Kidney epithelial cell (primary cell): ENCODE measurements around the gene BSX. TPM values are rescaled to one million over a fixed set of nuclear protein-coding genes. Genes with fewer than 3 reads are reported as not detected.

ENCODE experiments used
- DNase-seq: peaks from one replicate; pipeline ENCODE4 v3.0.0-alpha.2; 2010; ENCODE audit warnings: low read depth
- H3K27me3 ChIP-seq: 2 replicates; pipeline ENCODE4 v1.6.0; 2011; ENCODE audit warnings: low read length; ENCODE audit not compliant: control insufficient read depth, insufficient read depth
- H3K36me3 ChIP-seq: 2 replicates; pipeline ENCODE4 v1.5.1; 2011; ENCODE audit warnings: low read length; ENCODE audit not compliant: control insufficient read depth, insufficient read depth
- H3K4me3 ChIP-seq: 2 replicates; pipeline ENCODE4 v1.5.1; 2011; ENCODE audit warnings: low read depth, mild to moderate bottlenecking, control low read depth, low read length
- CTCF ChIP-seq: IDR thresholded peaks from 2 replicates; pipeline ENCODE4 v1.5.1; 2011; ENCODE audit warnings: mild to moderate bottlenecking, moderate library complexity, low read length, control low read depth, inconsistent platforms; ENCODE audit not compliant: insufficient read depth, poor library complexity, severe bottlenecking
- total RNA-seq: library from RNA; depleted of rRNA; stranded (reverse); fragments of >200 nt; gene quantifications from 2 replicates; pipeline ENCODE4 v1.2.3, GENCODE V29; 2015

The BSX gene
- total RNA-seq, 1 donor from 2014 or later = not detected

DNA sequence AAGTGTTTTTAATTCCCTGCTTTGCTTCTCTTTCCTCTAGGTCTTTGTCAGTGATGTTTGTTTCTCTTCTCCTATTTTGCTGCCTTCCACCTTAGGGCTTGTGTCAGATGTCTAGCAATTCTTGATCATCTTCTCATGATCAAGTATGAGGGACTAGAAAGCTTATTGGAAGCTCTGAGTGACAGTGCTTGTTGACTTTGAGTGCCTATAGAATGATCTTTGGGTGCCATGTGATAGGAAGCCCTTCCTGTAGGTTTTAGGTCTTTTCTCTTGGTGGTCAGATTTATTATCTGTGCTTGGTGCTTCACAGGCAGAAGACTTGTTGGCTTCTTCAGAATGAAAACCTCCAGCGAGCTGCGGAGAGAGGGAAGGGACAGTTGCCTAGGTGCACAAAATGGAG is 43.1 kb downstream of the BSX start:
- TF ChIP-seq CTCF = no peak
- no peak overlapping the region for H3K4me3 ChIP-seq
- DNase-seq = no peak
- no peaks in the 10 kb centered on the region for H3K36me3 ChIP-seq
- H3K27me3 ChIP-seq = no peaks in the 10 kb centered on the region

- no peaks in the 10 kb centered on the region for H3K36me3 ChIP-seq
- no peak overlapping the region for H3K4me3 ChIP-seq
- TF ChIP-seq CTCF = no peak
- no peaks in the 10 kb centered on the region for H3K27me3 ChIP-seq
- DNase-seq = no peak
Measured at GRCh38 chr11:122937983-122938382, 43.7 kb downstream of the BSX start.

DNA sequence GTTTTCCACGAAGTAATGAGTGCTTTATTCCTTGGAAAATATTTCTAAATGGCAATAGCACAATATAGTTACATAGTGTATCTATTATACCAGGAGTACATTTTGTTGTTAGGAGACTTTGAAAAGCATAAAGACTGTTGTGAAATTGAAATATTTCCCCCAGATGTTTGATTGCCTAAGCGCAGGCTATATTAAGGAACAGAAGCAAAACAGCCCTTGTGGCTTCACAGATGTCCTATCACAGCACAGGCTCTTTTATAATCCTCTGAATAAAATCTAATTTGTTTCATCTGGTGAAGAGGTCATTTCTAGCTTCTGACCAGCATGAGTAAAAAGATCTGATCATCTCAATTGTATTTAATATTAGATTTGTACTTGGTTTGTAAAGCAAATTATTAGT is 48.2 kb downstream of the BSX start:
- no peak for TF ChIP-seq CTCF
- no peak for DNase-seq
- H3K27me3 ChIP-seq = no peaks in the 10 kb centered on the region
- no peak overlapping the region for H3K4me3 ChIP-seq
- H3K36me3 ChIP-seq = no peaks in the 10 kb centered on the region

GRCh38 chr11:122931510-122931909 is 50.1 kb downstream of the BSX start:
- Histone ChIP-seq H3K27me3 (no peaks in the 10 kb centered on the region), H3K36me3 (no peaks in the 10 kb centered on the region), H3K4me3 (no peak overlapping the region)
- no peak for TF ChIP-seq CTCF
- no peak for DNase-seq

Other genes starting within 250 kb of the BSX start
- 0.55 TPM in 1 of 2 replicates, not detected in the other for gene CRTAM, start 143.3 kb downstream of the BSX start, total RNA-seq
- gene JHY, start 99.1 kb downstream of the BSX start, total RNA-seq = 3.4 and 3.6 TPM in 2 replicates
- gene HSPA8, start 80.3 kb upstream of the BSX start, total RNA-seq = 1,290 and 1,738 TPM in 2 replicates
- gene CLMP, start 213.4 kb upstream of the BSX start, total RNA-seq = 2.9 and 6.4 TPM in 2 replicates